H1 (cell line): ENCODE data around the gene CSNK1G2. TPM values are rescaled to one million over a fixed set of nuclear protein-coding genes. Genes with fewer than 3 reads are reported as not detected.

Source experiments
- CTCF ChIA-PET: fragments of 300-600 bp; sonication (Branson Sonifier 250); formaldehyde crosslinking; loops from one replicate; lab custom pipeline; 2021; ENCODE audit not compliant: partially characterized antibody; lab: Charles Lee
- POLR2A ChIA-PET: fragments of 300-600 bp; sonication (Branson Sonifier 250); formaldehyde crosslinking; loops from one replicate; lab custom pipeline; 2021; ENCODE audit warnings: inconsistent platforms; ENCODE audit not compliant: partially characterized antibody; lab: Charles Lee
- DNase-seq, 2 experiments: peaks; one replicate each; pipeline versions ENCODE4 v3.0.0 to v3.0.0-alpha.2; 2010 to 2022; ENCODE audit warnings: low spot score in 2 of 2, low read depth in 1 of 2, mixed read lengths in 1 of 2
- FAIRE-seq: peaks from 2 replicates; lab custom pipeline; 2011; peaks lifted over from hg19 to GRCh38; lab: Jason Lieb, UNC
- H2AFZ ChIP-seq: 2 replicates; pipeline ENCODE4 v1.8.1; 2012; ENCODE audit warnings: low read length, inconsistent platforms
- H2AK5ac ChIP-seq: 2 replicates; pipeline ENCODE4 v1.6.1; 2013; ENCODE audit warnings: low read depth, low read length
- H2BK120ac ChIP-seq: replicated peaks from 2 replicates; pipeline ENCODE3; 2013; ENCODE audit warnings: low read depth, low read length, inconsistent platforms
- H2BK12ac ChIP-seq: 2 replicates; pipeline ENCODE4 v1.6.1; 2013; ENCODE audit warnings: low read depth, low read length
- H2BK15ac ChIP-seq: 2 replicates; pipeline ENCODE4 v1.6.1; 2013; ENCODE audit warnings: low read length
- H2BK20ac ChIP-seq: 2 replicates; pipeline ENCODE4 v1.6.1; 2013; ENCODE audit warnings: low read length
- H2BK5ac ChIP-seq: 2 replicates; pipeline ENCODE4 v1.6.1; 2013; ENCODE audit warnings: low read depth, low read length
- H3K14ac ChIP-seq: 2 replicates; pipeline ENCODE4 v1.6.1; 2013; ENCODE audit warnings: inconsistent platforms; ENCODE audit not compliant: insufficient read length
- H3K18ac ChIP-seq: 2 replicates; pipeline ENCODE4 v1.6.1; 2013; ENCODE audit warnings: low read length; ENCODE audit errors: extremely low read depth
- H3K23ac ChIP-seq: 2 replicates; pipeline ENCODE4 v1.6.1; 2013; ENCODE audit warnings: inconsistent platforms; ENCODE audit not compliant: insufficient read length
- H3K23me2 ChIP-seq: 2 replicates; pipeline ENCODE4 v1.6.1; 2013; ENCODE audit warnings: low read depth, low read length
- H3K27ac ChIP-seq: 2 replicates; pipeline ENCODE4 v1.6.1; 2011; ENCODE audit warnings: low read depth, low read length, inconsistent platforms
- H3K27me3 ChIP-seq, 4 experiments: replicated peaks in 1 of 4; 1 replicate in 1 of 4; 2 replicates in 3 of 4; pipeline versions ENCODE4 v1.6.1 to v1.8.1; 2011 to 2013; ENCODE audit warnings: low read length in 3 of 4, mild to moderate bottlenecking in 3 of 4, inconsistent platforms in 2 of 4, mixed read lengths in 2 of 4, moderate library complexity in 1 of 4; ENCODE audit not compliant: control insufficient read depth in 3 of 4, insufficient read depth in 3 of 4; ENCODE audit errors: extremely low read depth in 1 of 4
- H3K36me3 ChIP-seq, 4 experiments: 2 replicates each; pipeline versions ENCODE4 v1.6.1 to v1.8.1; 2011 to 2013; ENCODE audit warnings: mild to moderate bottlenecking in 4 of 4, low read length in 3 of 4, moderate library complexity in 2 of 4, control low read depth in 1 of 4, inconsistent platforms in 1 of 4; ENCODE audit not compliant: insufficient read depth in 4 of 4, control insufficient read depth in 2 of 4
- H3K4ac ChIP-seq: replicated peaks from 2 replicates; pipeline ENCODE3; 2013; ENCODE audit warnings: low read length, low read depth, mixed read lengths, inconsistent platforms; ENCODE audit not compliant: insufficient read length
- H3K4me1 ChIP-seq, 4 experiments: replicated peaks in 1 of 4; 1 replicate in 1 of 4; 2 replicates in 3 of 4; pipeline versions ENCODE4 v1.6.1 to v1.8.1; 2011 to 2013; ENCODE audit warnings: low read length in 3 of 4, inconsistent platforms in 2 of 4, mixed read lengths in 1 of 4; ENCODE audit not compliant: insufficient read depth in 4 of 4, control insufficient read depth in 3 of 4
- H3K4me2 ChIP-seq, 2 experiments: 2 replicates each; pipeline versions ENCODE4 v1.6.1 to v1.8.1; 2011 to 2013; ENCODE audit warnings: low read depth in 2 of 2, low read length in 2 of 2, control low read depth in 1 of 2, inconsistent platforms in 1 of 2, mild to moderate bottlenecking in 1 of 2; ENCODE audit not compliant: insufficient read depth in 1 of 2
- H3K4me3 ChIP-seq, 4 experiments: fragments of 200-600, 300-600 bp in 1 of 4; sonication (generic), shearing (Covaris generic), sonication (Bioruptor Twin) in 1 of 4; 2 replicates each; pipeline versions ENCODE4 v1.5.1 to v1.8.1; 2011 to 2016; ENCODE audit warnings: low read length in 4 of 4, low read depth in 3 of 4, control low read depth in 2 of 4, inconsistent platforms in 2 of 4, mild to moderate bottlenecking in 2 of 4, mixed read lengths in 1 of 4, moderate library complexity in 1 of 4; ENCODE audit not compliant: insufficient read depth in 2 of 4; ENCODE audit errors: extremely low read depth in 1 of 4
- H3K56ac ChIP-seq: replicated peaks from 2 replicates; pipeline ENCODE3; 2013; ENCODE audit warnings: low read depth, mild to moderate bottlenecking, mixed read lengths, low read length, inconsistent platforms; ENCODE audit not compliant: insufficient read length
- H3K79me1 ChIP-seq: 2 replicates; pipeline ENCODE4 v1.6.1; 2013; ENCODE audit warnings: low read depth, low read length, control low read depth
- H3K79me2 ChIP-seq, 2 experiments: 2 replicates each; pipeline versions ENCODE4 v1.6.1 to v1.8.1; 2012 to 2013; ENCODE audit warnings: low read length in 2 of 2, mild to moderate bottlenecking in 2 of 2, inconsistent platforms in 1 of 2; ENCODE audit not compliant: insufficient read depth in 2 of 2, control insufficient read depth in 1 of 2
- H3K9ac ChIP-seq, 4 experiments: replicated peaks in 1 of 4; 1 replicate in 1 of 4; 2 replicates in 3 of 4; pipeline versions ENCODE4 v1.6.1 to v1.8.1; 2011 to 2013; ENCODE audit warnings: low read depth in 3 of 4, low read length in 3 of 4, control low read depth in 2 of 4, mild to moderate bottlenecking in 2 of 4, moderate library complexity in 2 of 4, inconsistent platforms in 1 of 4; ENCODE audit errors: extremely low read depth in 1 of 4
- H3K9me3 ChIP-seq, 2 experiments: 2 replicates each; pipeline versions ENCODE4 v1.6.1 to v1.8.1; 2012 to 2013; ENCODE audit warnings: mild to moderate bottlenecking in 2 of 2, moderate library complexity in 2 of 2, control low read depth in 1 of 2, inconsistent platforms in 1 of 2, low read depth in 1 of 2, low read length in 1 of 2, mixed read lengths in 1 of 2; ENCODE audit not compliant: insufficient read depth in 2 of 2
- H4K20me1 ChIP-seq, 2 experiments: replicated peaks in 1 of 2; 2 replicates each; pipeline versions ENCODE3 to v1.8.1; 2011 to 2013; ENCODE audit warnings: inconsistent platforms in 2 of 2, low read length in 2 of 2, mild to moderate bottlenecking in 1 of 2; ENCODE audit not compliant: insufficient read depth in 2 of 2, control insufficient read depth in 1 of 2
- H4K5ac ChIP-seq: 2 replicates; pipeline ENCODE4 v1.6.1; 2013; ENCODE audit warnings: low read length, low read depth, mixed read lengths, inconsistent platforms; ENCODE audit not compliant: insufficient read length
- H4K8ac ChIP-seq: 2 replicates; pipeline ENCODE4 v1.8.0; 2013; ENCODE audit warnings: mild to moderate bottlenecking, moderate library complexity, low read length, inconsistent platforms; ENCODE audit not compliant: insufficient read depth; ENCODE audit errors: extremely low read depth
- H4K91ac ChIP-seq: replicated peaks from 2 replicates; pipeline ENCODE3; 2013; ENCODE audit warnings: low read length, mixed read lengths, inconsistent platforms; ENCODE audit not compliant: insufficient read length
- ASH2L ChIP-seq: fragments of 200-600, 300-600 bp; sonication (generic); IDR thresholded peaks from one replicate; pipeline ENCODE4 v1.7.1; 2017; ENCODE audit warnings: low read length
- EGR1 ChIP-seq: IDR thresholded peaks from 2 replicates; pipeline ENCODE4 v1.6.1; 2011; ENCODE audit warnings: low read depth, low read length, borderline replicate concordance
- MAFK ChIP-seq: IDR thresholded peaks from 2 replicates; pipeline ENCODE4 v1.6.1; 2012; ENCODE audit warnings: low read depth, mild to moderate bottlenecking, improper control_type of control experiment, low read length
- POU5F1 ChIP-seq: IDR thresholded peaks from 2 replicates; pipeline ENCODE4 v1.6.1; 2011; ENCODE audit warnings: low read depth, mild to moderate bottlenecking, low read length, moderate library complexity
- RBBP5 ChIP-seq: IDR thresholded peaks from 2 replicates; pipeline ENCODE4 v1.7.1; 2012; ENCODE audit warnings: low read depth, mild to moderate bottlenecking, inconsistent platforms, low read length, moderate library complexity, borderline replicate concordance
- RNF2 ChIP-seq: fragments of 200-900, 300-1000 bp; sonication (generic); IDR thresholded peaks from 2 replicates; pipeline ENCODE4 v1.7.1; 2016; ENCODE audit warnings: borderline replicate concordance, low read depth, mild to moderate bottlenecking, antibody characterized with exemption, low read length; ENCODE audit not compliant: poor library complexity, severe bottlenecking; ENCODE audit errors: missing control alignments
- SP1 ChIP-seq: IDR thresholded peaks from 2 replicates; pipeline ENCODE4 v1.6.1; 2011; ENCODE audit warnings: low read depth, low read length
- WGBS, 2 experiments: shearing (Covaris generic) in 1 of 2; methylation state at CpG; one replicate each; pipeline versions ENCODE4 v1.1.6 to v1.1.7; 2013 to 2015; ENCODE audit warnings: low lambda C conversion rate in 2 of 2, mixed read lengths in 2 of 2, inconsistent platforms in 1 of 2, low coverage in 1 of 2, missing lambda C conversion rate in 1 of 2; ENCODE audit not compliant: insufficient replicate concordance in 2 of 2, insufficient coverage in 1 of 2, insufficient read length in 1 of 2; ENCODE audit errors: extremely low coverage in 1 of 2, missing lambda C conversion rate in 1 of 2; 5-methylcytosine and 5-hydroxymethylcytosine counted together
- polyA plus RNA-seq, 7 experiments: library from polyadenylated mRNA; depleted of rRNA in 3 of 7; stranded (reverse) in 5 of 7; unstranded in 2 of 7; fragments of >200 nt in 5 of 7; fragments of 200-250 nt in 2 of 7; gene quantifications; 1 replicate in 5 of 7; 2 replicates in 1 of 7; 4 replicates in 1 of 7; pipeline versions ENCODE4 v1.2.1 to v1.2.3, GENCODE V29; 2011 to 2013; ENCODE audit warnings: missing spikeins in 2 of 7, mixed read lengths in 2 of 7
- total RNA-seq: library from RNA; stranded (reverse); fragmentation: NEBNext Ultra II Directional; extraction: Animal tissue kit (Norgen Biotek cat#: 25700); gene quantifications from 2 replicates; pipeline ENCODE4 v1.2.1, GENCODE V29; 2021
- TF ChIP-seq, protein P1 (sequence below): IDR thresholded peaks from 2 replicates; pipeline ENCODE4 v1.6.1; 2011; ENCODE audit warnings: low read length, improper control_type of control experiment
- TF ChIP-seq, protein P2 (sequence below): IDR thresholded peaks from 2 replicates; pipeline ENCODE4 v1.6.1; 2011; ENCODE audit warnings: low read depth, mild to moderate bottlenecking, low read length; ENCODE audit not compliant: insufficient read depth

The CSNK1G2 gene
- total and polyA plus RNA-seq, 2 of the 8 experiments (the other 6 are each of a cell fraction or from before 2014, with no cell fraction given): 99.5 to 130 TPM

DNA sequence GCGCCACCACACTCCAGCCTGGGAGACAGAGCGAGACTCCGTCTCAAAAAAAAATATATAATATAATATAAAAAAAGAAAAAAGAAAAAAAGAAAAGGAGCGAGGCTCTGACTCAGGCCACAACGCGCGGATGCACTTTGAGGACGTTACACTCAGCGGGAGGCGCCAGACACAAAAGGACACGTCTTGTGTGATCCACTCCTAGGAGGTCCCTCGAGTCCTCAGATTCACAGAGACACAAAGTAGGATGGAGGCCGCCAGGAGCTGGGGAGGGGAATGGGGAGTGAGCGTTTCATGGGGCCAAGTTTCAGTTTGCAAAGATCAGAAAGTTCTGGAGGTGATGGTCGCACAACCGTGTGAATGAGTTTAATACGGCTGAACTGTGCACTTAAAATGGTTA, 47.2 kb upstream of the CSNK1G2 start:
- Histone ChIP-seq H3K4ac (no peak overlapping the region), H3K23me2 (no peaks in the 10 kb centered on the region), H3K9me3 (no peaks in the 10 kb centered on the region), H4K8ac (no peak overlapping the region), H3K4me2 (no peak overlapping the region), H2BK12ac (no peak overlapping the region), H4K5ac (no peak overlapping the region), H3K18ac (no peak overlapping the region), H3K4me3 (no peak overlapping the region), H3K23ac (no peak overlapping the region), H4K91ac (no peak overlapping the region), H2AFZ (no peak overlapping the region), H3K27ac (no peak overlapping the region), H3K79me2 (no peaks in the 10 kb centered on the region), H3K9ac (no peak overlapping the region), H3K27me3 (no peaks in the 10 kb centered on the region; a peak in 1 of 7 replicates), H3K4me1 (no peaks in the 10 kb centered on the region; a peak in 1 of 7 replicates), H2BK120ac (no peak overlapping the region), H2BK15ac (no peak overlapping the region), H3K36me3 (no peaks in the 10 kb centered on the region), H3K56ac (no peak overlapping the region), H2BK20ac (no peak overlapping the region), H4K20me1 (no peaks in the 10 kb centered on the region), H2BK5ac (no peak overlapping the region), H2AK5ac (no peak overlapping the region), H3K79me1 (no peaks in the 10 kb centered on the region), H3K14ac (no peak overlapping the region)
- DNase-seq (no peak), FAIRE-seq (no peak)
- POLR2A ChIA-PET: interaction anchor here (0.7 to 1.0 kb wide), 2 partner anchors 12 to 38 kb away, joined by 3 to 4 read pairs; partner anchors contain the start of genes ADAT3 and SCAMP4
- CTCF ChIA-PET: interaction anchor here (0.8 to 2.0 kb wide), 2 partner anchors 18 to 36 kb away, joined by 4 to 9 read pairs; no protein-coding TSS in a partner anchor
- no peak for TF ChIP-seq MAFK
- TF ChIP-seq EGR1: no peak
- no peak for TF ChIP-seq RBBP5
- no peak for TF ChIP-seq SP1
- no peak for TF ChIP-seq RNF2
- TF ChIP-seq, protein P1, sequence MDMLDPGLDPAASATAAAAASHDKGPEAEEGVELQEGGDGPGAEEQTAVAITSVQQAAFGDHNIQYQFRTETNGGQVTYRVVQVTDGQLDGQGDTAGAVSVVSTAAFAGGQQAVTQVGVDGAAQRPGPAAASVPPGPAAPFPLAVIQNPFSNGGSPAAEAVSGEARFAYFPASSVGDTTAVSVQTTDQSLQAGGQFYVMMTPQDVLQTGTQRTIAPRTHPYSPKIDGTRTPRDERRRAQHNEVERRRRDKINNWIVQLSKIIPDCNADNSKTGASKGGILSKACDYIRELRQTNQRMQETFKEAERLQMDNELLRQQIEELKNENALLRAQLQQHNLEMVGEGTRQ: no peak
- TF ChIP-seq, protein P2, sequence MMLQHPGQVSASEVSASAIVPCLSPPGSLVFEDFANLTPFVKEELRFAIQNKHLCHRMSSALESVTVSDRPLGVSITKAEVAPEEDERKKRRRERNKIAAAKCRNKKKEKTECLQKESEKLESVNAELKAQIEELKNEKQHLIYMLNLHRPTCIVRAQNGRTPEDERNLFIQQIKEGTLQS: no peak
- no peak for TF ChIP-seq POU5F1
- no peak for TF ChIP-seq ASH2L
- WGBS, 2 experiments: 80% methylated on average over 17 of the region's 17 CpGs; no CpG with 5 or more reads in 1 of the 2 experiments
